AG09319 (cell line): Measurements from ENCODE around the gene CCDC88A.
"Not testable (repeated sequence)": the region's sequence is repeated elsewhere in the genome, so short reads cannot be mapped to it uniquely, and the experiment has no call there.

Experiments
- DNase-seq: peaks from one replicate; pipeline ENCODE4 v3.0.0-alpha.2; 2010; ENCODE audit warnings: low read depth; ENCODE audit errors: extremely low read depth
- TF ChIP-seq, protein P1 (sequence below): IDR thresholded peaks from 2 replicates; pipeline ENCODE4 v1.5.1; 2011; ENCODE audit warnings: low read depth, mild to moderate bottlenecking, inconsistent platforms, low read length, moderate library complexity

CCDC88A gene

DNA sequence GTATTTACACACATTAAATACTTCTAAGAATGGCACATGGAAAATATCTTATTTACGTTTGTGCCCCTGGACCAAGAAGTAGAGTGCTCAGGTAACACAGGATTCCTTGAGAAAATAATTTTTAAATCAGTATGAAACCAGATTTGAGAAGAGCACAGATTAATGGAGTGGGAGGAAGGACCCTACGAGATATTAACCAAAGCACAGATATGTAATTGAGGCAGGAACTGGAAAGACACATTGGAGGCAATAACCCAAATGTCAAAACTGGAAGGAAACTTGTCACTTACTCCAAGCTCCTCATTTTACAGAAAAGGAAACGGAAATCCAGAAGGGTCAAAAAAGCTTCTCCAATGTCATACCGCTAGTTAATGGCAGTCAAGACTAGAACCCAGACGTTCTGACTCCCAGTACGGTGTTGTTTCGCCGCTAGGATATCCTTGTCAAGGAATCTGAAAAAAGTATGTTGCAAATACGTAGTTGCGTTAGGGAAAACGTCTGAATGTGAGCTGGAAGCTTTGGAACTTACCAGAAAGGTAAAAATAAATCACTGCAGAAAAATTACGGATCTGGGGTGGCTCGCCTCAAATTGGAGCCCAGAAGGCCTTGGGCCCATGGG is 151.3 kb downstream of the CCDC88A start:
- no peak for DNase-seq
- TF ChIP-seq, protein P1, sequence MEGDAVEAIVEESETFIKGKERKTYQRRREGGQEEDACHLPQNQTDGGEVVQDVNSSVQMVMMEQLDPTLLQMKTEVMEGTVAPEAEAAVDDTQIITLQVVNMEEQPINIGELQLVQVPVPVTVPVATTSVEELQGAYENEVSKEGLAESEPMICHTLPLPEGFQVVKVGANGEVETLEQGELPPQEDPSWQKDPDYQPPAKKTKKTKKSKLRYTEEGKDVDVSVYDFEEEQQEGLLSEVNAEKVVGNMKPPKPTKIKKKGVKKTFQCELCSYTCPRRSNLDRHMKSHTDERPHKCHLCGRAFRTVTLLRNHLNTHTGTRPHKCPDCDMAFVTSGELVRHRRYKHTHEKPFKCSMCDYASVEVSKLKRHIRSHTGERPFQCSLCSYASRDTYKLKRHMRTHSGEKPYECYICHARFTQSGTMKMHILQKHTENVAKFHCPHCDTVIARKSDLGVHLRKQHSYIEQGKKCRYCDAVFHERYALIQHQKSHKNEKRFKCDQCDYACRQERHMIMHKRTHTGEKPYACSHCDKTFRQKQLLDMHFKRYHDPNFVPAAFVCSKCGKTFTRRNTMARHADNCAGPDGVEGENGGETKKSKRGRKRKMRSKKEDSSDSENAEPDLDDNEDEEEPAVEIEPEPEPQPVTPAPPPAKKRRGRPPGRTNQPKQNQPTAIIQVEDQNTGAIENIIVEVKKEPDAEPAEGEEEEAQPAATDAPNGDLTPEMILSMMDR = no peak

DNA sequence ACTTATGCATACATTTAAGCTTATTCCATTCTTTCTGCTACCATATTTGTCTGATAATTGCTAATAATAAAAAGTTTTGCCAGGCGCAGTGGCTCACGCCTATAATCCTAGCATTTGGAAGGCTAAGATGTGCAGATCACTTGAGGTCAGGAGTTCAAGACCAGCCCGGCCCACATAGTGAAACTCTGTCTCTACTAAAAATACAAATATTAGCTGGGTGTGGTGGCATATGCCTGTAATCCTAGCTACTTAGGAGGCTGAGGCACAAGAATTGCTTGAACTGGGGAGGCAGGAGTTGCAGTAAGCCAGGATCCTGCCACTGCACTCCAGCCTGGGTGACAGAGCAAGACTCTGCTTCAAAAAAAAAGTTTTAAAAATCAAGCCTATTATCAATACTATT is 160.1 kb downstream of the CCDC88A start:
- not testable (repeated sequence) for DNase-seq

DNA sequence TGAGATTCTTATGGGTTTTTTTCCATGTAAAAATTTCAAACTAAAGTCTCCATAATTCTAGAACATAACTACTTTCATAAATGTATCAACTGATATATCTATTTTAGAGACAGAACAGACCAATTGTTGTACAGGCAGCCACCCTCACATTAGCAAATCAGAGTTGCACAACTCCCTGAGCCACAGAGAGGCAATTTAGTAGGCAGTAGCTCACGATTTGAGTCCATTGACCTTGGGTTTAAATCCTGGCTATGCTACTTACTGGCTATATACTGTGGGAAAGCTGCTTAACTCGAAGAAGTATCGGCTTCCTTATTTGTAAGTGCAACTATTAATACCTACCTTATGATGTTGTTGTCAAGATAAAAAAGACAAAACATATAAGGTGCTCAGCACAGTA is 166.8 kb downstream of the CCDC88A start:
- no peak for DNase-seq
- TF ChIP-seq, protein P1 = no peak

DNA sequence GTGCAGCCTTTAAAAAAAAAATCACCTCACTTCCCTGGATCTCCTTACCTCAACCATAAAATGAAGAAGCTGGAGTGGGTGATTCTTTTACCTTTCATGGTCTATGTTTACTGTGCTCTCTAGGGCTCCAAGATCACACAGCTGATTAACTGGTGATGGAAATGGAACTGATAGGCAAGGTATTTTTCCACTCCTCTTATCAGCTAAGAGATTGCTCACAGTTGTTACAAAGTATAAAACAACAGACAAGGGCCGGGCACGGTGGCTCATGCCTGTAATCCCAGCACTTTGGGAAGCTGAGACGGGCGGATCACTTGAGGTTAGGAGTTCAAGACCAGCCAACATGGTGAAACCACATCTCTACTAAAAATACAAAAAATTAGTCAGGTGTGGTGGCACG is 172.6 kb downstream of the CCDC88A start:
- TF ChIP-seq, protein P1 = no peak
- no peak for DNase-seq

DNA sequence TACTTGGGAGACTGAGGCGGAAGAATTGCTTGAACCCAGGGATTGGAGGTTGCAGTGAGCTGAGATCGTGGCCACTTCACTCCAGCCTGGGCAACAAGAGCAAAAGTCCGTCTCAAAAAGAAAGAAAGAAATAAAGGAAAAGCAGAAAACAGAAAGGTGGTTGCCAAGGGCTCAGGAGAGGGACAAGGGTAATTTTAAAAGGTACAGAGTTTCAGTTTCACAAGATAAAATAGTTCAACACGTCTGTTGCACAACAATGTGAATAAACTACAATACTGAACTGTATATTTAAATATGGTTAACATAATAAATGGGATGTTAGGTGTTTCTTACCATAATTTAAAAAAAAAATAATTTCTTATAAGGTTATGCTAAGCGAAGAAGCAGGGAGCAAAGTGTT is 174.2 kb downstream of the CCDC88A start:
- TF ChIP-seq, protein P1 = no peak
- no peak for DNase-seq

DNA sequence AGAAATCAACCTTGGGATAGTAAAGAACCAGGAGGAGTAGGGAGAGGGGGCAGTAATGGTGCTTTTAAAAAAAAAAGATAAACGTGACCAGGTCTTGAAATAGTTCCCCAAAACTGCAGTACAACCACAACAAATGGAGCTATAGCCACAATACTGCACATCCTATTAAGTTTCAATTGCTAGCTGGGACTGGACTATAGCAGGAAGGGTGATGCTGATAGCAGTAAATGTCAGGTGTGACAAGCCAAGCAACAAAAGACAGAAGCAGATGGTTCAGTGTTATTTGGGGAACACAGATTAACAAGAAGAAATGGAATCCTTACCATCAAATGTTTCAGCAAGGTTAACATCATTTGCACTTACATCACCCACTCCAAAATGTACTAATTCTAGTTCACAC is 177.0 kb downstream of the CCDC88A start:
- DNase-seq = no peak
- TF ChIP-seq, protein P1 = no peak

DNA sequence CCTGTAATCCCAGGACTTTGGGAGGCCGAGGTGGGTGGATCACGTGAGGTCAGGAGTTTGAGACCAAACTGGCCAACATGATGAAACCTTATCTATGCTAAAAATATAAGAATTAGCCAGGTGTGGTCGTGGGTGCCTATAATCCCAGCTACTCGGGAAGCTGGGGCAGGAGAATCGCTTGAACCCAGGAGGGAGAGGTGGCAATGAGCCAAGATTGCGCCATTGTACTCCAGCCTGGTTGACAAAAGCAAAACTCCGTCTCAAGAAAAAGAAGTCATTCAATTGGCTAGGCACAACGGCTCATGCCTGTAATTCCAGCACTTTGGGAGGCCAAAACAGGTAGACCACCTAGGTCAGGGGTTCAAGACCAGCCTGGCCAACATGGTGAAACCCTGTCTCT is 178.1 kb downstream of the CCDC88A start:
- not testable (repeated sequence) for DNase-seq

DNA sequence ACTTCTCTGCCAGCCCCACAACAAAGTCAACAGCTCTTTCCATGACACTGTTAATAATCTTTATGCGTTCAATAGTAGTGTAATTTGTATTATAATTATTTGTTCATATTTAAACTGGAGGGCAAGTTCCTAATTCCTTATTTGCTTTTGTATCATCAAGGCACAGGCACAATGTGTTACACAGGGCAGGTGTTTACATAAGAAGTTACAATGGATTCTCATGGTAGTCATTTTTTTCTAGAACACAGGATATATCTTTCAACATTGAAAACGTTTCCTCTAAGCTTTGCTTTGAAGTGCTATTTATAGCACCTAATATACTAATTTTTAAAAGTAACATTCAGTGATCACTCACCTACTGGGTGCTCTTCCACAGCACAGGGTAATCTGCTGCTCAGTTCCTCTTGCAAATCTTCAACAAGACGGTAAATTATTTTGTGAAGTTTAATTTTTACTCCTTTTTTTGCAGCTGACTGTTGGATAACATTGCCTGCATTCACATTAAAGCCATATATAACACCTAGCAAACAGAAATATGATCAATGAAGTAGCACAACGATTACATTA is 179.9 kb downstream of the CCDC88A start:
- DNase-seq = no peak
- TF ChIP-seq, protein P1 = no peak
